Measurements from ENCODE around the gene TMEM63A. TPM values are rescaled to one million over a fixed set of nuclear protein-coding genes. Genes with fewer than 3 reads are reported as not detected.

TMEM63A gene
- total RNA-seq, 1 donor from 2014 or later: 75.7 TPM

DNA sequence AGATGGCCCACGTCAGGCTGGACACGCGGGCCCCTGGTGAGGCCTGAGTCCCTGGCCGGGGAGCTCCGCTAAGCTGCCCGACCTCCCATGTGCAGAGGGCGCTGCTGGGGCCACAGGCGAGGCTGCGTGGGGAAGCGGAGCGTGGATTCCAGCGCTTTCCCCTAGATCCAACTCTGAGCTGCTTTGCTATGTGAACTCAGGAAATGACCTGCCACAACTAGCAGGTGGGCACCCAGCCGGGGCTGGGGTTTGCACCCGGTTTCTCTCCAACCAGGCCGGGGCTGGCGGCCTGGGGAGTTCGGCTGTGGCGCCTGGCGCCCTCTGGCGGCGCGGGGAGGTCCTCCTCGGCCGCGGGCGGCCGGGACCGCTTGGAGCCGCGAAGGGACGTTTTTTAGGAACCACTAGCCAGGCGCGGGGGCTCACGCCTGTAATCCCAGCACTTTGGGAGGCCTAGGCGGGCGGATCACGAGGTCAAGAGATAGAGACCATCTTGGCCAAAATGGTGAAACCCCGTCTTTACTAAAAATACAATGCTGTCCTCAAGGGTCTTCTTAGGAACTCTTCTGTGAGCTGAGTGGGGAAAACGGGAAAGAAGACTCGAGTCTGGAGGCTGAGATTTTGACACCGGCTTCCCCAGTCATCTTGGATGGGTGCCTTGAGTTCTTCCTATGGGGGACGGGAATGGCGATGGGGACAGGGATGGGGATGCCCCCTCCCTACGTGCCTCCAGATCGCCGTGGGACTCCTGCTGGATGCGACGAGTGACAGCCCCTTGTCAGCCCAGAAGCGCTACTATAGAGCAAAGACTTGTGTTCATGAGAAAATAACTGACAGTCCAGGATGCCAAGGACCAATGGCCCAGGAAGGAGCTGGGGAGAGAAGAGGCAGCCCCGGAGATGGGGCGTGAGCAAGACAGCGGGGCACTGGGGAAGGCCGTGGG, 29.3 kb upstream of the TMEM63A start:
- TF ChIP-seq, protein P1, sequence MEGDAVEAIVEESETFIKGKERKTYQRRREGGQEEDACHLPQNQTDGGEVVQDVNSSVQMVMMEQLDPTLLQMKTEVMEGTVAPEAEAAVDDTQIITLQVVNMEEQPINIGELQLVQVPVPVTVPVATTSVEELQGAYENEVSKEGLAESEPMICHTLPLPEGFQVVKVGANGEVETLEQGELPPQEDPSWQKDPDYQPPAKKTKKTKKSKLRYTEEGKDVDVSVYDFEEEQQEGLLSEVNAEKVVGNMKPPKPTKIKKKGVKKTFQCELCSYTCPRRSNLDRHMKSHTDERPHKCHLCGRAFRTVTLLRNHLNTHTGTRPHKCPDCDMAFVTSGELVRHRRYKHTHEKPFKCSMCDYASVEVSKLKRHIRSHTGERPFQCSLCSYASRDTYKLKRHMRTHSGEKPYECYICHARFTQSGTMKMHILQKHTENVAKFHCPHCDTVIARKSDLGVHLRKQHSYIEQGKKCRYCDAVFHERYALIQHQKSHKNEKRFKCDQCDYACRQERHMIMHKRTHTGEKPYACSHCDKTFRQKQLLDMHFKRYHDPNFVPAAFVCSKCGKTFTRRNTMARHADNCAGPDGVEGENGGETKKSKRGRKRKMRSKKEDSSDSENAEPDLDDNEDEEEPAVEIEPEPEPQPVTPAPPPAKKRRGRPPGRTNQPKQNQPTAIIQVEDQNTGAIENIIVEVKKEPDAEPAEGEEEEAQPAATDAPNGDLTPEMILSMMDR (IDR thresholded peaks at IDR 0.05; ENCODE audit: unreplicated experiment): peak; percentile 89
- Mint-ChIP-seq H3K27ac (no peak overlapping the region), H3K27me3 (ENCODE audit: low read depth) (peaks cover 6% of the 10 kb centered on the region), H3K4me3 (no peak overlapping the region), H3K4me1 (peaks cover 17% of the 10 kb centered on the region), H3K36me3 (peaks cover 8% of the 10 kb centered on the region), H3K9me3 (no peaks in the 10 kb centered on the region)
- DNase-seq (ENCODE audit: low spot score in 2 of 2, unreplicated experiment in 2 of 2): peak; percentile 65 to 81

DNA sequence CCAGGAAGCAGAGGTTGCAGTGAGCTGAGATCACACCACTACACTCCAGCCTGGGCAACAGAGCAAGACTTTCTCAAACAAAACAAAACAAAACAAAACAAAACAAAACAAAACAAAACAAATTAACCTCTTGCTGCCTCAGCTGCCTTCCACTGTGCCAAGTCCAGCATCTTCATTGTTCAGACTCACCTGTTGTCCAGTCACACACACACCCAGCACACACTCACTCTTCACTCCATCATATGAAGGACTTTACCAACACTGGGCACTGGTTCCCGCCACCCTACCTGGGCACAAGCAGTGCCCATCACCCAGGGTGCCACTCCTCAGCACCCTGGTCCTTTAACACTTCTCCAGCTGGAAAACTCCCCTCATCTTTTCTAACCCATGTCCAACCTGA, 27.3 kb upstream of the TMEM63A start:
- H3K9me3 Mint-ChIP-seq: no peaks in the 10 kb centered on the region
- H3K27me3 Mint-ChIP-seq (ENCODE audit: low read depth): peaks cover 6% of the 10 kb centered on the region
- DNase-seq (ENCODE audit: low spot score in 2 of 2, unreplicated experiment in 2 of 2): no peak
- H3K4me3 Mint-ChIP-seq: no peak overlapping the region
- no peak overlapping the region for H3K27ac Mint-ChIP-seq
- peaks cover 5% of the 10 kb centered on the region for H3K36me3 Mint-ChIP-seq
- H3K4me1 Mint-ChIP-seq: peaks cover 11% of the 10 kb centered on the region
- TF ChIP-seq, protein P1 (IDR thresholded peaks at IDR 0.05; ENCODE audit: unreplicated experiment): no peak

DNA sequence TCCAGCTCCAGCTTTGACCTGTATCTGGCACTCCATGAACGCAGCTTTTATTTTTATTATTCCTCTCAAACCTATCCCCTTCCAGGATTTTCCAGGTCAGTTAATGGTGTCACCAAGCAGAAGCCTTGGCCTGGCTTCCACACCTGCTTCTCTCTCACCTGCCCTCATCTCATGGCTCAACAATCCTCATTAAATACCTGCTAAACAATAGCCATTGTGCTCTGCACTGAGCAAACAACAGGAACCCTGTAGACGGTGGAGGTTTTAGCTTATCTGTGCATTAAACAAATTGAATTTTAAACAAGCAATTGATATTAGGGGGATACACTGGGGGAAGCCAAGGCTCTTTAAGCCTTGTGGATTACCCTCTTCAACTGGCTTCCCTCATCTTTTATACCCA, 26.6 kb upstream of the TMEM63A start:
- DNase-seq (ENCODE audit: low spot score in 2 of 2, unreplicated experiment in 2 of 2): no peak
- Mint-ChIP-seq H3K27ac (no peak overlapping the region), H3K4me1 (peaks cover 11% of the 10 kb centered on the region), H3K27me3 (ENCODE audit: low read depth) (peaks cover 6% of the 10 kb centered on the region), H3K9me3 (peaks cover 3% of the 10 kb centered on the region), H3K36me3 (peaks cover 5% of the 10 kb centered on the region), H3K4me3 (no peak overlapping the region)
- TF ChIP-seq, protein P1 (IDR thresholded peaks at IDR 0.05; ENCODE audit: unreplicated experiment): no peak

DNA sequence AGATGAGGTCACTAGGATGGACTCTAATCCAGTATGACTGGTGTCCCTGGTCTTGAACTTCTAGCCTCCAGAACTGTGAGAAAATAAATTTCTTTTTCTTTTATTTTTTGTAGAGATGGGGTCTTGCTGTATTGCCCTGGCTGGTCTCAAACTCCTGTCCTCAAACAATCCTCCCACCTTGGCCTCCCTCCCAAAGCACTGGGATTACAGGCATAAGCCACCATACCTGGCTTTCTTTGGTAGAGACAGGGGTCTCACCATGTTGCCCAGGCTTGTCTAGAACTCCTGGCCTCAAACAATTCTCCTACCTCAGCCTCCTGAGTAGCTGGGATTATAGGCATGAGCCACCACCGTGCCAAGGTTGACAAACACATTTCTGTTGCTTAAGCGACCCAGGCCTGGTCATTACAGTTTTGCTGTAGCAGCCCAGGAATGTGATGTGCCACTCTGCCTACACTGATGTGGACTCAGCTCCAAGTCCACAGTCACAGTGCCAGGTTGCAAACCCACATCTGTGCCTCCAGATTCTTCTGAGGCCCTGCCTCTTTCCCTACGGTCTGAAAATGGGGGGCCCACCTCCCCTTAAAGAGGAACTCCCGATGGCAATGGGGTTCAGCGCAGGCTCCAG, 25.9 kb upstream of the TMEM63A start:
- Mint-ChIP-seq H3K4me3 (no peak overlapping the region), H3K9me3 (peaks cover 6% of the 10 kb centered on the region), H3K27me3 (ENCODE audit: low read depth) (peaks cover 6% of the 10 kb centered on the region), H3K4me1 (peaks cover 11% of the 10 kb centered on the region), H3K27ac (no peak overlapping the region), H3K36me3 (peaks cover 5% of the 10 kb centered on the region)
- TF ChIP-seq, protein P1 (IDR thresholded peaks at IDR 0.05; ENCODE audit: unreplicated experiment): no peak
- no peak for DNase-seq (ENCODE audit: low spot score in 2 of 2, unreplicated experiment in 2 of 2)

DNA sequence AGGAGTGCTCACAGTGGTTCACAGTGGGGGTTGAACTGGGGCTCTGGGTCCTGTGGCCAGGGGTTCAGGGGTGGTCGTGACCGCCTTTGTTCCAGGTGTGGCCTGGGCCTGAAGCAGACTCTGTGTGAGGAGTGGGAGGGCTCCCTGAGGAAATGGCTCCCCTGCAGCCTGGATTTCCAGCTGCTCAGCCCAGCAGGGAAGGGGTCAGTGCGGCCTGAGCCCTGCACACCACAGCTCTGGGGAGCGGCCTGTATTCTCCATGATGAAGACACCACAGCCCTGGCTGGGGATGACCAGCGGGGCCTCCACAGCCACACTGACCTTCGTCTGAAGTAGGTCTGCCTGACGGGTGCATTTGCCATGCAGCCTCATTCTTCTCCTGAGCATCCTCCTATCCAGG, 25.2 kb upstream of the TMEM63A start:
- H3K4me1 Mint-ChIP-seq: peaks cover 11% of the 10 kb centered on the region
- H3K27ac Mint-ChIP-seq: no peak overlapping the region
- TF ChIP-seq, protein P1 (IDR thresholded peaks at IDR 0.05; ENCODE audit: unreplicated experiment): no peak
- H3K9me3 Mint-ChIP-seq: peaks cover 6% of the 10 kb centered on the region
- no peaks in the 10 kb centered on the region for H3K36me3 Mint-ChIP-seq
- DNase-seq (ENCODE audit: low spot score in 2 of 2, unreplicated experiment in 2 of 2): no peak
- H3K4me3 Mint-ChIP-seq: no peak overlapping the region
- H3K27me3 Mint-ChIP-seq (ENCODE audit: low read depth): peaks cover 5% of the 10 kb centered on the region

Measured in mesothelial cell of epicardium (in vitro differentiated cells).